Activated T-cell treated with anti-CD3 and anti-CD28 coated beads, Interleukin-2, amount 50 U/mL, for 48 hours (primary cell): ENCODE data around the gene ZFYVE28.

Source experiments
- DNase-seq, 2 experiments: peaks; one replicate each; pipeline ENCODE4 v3.0.0-alpha.2; 2020

ZFYVE28 gene

DNA sequence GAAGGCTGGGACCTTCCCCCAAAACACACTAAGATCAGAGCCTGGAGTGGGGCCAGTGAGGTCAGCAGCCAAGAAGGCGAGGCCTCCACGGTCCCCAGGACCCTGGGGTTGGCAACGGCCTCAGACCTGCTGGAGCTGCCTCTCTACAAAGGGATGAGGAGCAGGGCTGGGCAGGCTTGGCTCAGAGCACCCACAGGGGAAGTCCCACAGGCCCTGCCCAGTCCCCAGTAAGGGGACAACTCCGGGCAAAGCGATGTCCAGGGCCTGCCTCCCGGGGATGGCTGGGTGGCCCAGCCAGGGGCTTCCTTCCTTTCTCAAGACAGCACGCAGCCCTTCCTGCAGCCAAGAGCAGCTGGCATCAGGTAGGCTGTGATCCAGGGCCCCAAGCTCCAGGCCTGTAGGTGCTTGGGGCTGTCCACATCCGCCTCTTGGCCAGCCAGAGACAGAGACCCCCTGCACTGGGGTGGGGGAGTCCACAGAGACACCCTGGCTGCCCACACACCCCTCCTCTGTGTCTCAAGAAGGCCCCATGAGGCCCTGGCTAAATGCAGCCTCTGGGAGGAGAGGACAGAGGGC lies 162.2 kb downstream of the ZFYVE28 start:
- DNase-seq, result peak; percentile 11 to 15

DNA sequence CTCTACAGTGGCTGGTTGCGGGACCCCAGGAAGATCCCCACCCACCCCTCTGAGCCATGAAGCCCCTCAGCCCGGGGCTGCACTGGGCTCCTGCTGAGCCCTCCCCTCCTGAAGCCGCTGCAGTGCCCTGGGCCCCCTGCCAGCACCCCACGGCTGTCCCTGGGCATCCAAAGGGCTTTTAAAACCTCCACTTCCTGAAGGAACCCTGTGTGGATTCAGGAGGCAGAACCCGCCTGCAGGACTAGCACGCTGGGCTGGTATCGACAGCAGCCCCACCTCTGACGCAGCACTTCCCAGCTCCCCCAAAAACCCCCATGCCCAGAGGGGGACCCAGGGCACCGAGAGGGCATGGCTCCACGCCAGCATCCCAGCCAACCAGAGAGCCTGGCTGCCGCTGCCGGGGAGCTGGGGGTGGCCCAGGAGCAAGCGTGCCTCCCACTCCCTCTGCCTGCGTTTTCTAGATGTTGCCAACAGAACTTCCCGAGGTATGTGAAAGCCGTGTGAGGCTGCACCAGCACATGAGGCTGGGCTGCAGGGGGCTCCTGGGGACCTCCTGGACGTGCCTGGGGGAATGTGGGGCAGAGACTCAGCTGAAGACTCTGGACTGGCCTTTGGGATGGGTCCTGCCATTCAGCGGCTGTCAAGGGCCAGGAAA lies 162.8 kb downstream of the ZFYVE28 start:
- peak in 1 of 2 experiments; percentile 9 for DNase-seq

DNA sequence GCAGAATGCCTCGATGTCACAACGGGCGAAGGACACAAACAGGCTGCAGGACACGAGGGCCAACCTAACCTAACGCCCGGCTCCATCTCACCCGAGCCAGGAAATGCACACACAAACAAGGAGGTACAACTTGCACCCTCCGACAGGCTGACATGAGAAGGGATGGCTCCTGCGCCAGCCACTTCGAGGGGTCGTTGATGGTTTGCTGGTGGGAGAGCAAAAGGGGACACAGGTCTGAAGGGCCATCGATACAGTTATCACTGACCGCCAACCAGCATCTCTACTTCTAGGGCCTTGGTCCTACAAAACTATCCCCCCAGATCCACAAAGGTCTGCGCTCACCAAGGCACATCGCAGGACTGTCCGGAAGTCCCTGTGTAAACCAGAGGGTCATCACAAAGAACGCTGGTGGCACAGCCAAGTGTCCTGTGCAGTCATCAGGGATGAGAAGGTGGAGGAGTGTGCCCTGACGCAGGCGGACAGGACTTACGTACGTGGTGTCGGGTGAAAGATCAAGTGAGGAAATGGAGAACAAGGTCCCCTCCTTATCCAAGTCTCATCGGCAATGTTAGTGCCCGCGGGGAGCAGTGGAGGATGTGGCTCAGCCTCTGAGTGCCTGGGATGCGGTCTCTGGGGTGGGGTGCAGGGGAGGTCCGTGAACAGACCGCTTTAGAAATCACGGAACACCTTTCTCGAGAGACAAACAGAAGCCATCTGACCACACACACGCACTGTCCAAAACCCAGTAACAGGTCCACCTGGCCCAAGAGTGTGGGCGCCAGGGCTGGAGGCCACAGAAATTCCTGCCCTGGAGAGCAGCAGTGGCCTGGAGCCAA lies 163.6 kb downstream of the ZFYVE28 start:
- DNase-seq, result peak; percentile 10 to 14

GRCh38 chr4:2253160-2254084 lies 165.0 kb downstream of the ZFYVE28 start:
- DNase-seq, result peak; percentile 8 to 10

- DNase-seq, result peak in 1 of 2 experiments; percentile 14
Observed at GRCh38 chr4:2252530-2253091, 165.8 kb downstream of the ZFYVE28 start.

DNA sequence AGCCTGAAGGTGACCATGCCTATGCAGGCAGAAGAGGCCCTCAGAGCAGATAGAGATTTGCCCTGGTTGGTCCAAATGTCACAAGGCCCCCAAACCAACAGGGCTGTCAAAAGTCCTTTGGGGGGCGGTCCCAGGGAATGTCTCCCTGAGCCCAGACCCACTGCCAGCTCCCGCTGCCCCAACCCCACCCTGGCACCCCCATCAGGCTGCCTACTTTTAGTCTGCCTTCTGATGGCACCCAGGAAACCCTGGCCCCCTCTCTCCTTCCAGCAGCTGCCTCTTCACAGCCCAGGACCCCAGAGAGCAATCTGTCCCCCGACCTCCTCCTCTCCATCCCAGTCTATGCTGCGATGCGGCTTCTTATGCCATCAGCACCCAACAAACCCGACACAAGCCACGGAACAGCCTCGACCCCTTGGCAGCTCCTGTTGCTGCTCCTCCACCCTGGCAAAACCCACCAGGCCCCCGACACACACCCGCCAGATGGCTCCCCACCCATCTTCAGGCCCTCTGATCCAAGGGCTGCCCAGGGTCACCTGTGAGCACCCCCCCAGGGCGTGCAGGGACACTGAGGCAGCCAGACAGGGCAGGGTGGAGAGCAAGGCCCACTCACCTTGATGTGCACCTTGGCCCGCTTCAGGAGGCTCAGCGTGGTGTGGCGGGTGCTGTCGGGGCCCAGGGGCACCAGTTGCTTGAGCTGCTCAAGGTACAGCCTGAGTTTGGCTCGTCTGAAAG lies 166.5 kb downstream of the ZFYVE28 start:
- peak in 1 of 2 experiments; percentile 14 for DNase-seq

DNA sequence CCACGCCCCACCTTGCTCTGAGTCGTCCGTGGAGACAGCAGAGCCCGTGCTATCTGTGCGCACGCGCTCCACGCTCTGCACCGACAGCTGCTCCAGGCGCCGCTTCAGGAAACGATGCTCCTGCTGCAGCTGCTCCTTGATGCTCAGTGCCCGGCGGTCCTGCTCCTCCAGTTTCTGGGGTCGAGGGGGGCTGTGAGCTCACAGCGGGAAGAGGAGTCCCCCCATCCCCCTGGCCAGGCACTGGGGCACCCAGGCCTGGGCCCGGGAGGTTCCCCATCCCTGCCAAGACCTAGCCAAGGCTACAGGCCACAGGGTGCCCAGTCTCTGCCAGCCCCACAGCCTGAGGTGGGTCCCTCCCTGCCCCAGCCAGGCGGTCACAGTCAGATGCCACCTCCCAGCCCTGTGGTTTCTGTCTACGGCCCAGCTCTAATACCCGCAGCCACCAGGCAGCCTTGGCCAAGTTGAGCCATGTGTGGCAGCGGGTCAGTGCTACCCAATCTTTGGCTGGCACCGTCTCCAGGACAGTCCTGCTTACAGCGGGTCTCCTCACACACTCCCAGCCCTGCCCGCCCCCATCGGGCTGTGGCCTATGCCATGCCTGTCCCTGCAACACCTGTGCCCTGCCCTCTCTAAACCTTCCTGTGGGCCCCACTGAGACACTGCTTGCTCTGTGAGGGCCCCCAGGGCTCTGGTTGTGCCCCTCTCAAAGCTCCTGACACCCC lies 167.2 kb downstream of the ZFYVE28 start:
- DNase-seq, result no peak

DNA sequence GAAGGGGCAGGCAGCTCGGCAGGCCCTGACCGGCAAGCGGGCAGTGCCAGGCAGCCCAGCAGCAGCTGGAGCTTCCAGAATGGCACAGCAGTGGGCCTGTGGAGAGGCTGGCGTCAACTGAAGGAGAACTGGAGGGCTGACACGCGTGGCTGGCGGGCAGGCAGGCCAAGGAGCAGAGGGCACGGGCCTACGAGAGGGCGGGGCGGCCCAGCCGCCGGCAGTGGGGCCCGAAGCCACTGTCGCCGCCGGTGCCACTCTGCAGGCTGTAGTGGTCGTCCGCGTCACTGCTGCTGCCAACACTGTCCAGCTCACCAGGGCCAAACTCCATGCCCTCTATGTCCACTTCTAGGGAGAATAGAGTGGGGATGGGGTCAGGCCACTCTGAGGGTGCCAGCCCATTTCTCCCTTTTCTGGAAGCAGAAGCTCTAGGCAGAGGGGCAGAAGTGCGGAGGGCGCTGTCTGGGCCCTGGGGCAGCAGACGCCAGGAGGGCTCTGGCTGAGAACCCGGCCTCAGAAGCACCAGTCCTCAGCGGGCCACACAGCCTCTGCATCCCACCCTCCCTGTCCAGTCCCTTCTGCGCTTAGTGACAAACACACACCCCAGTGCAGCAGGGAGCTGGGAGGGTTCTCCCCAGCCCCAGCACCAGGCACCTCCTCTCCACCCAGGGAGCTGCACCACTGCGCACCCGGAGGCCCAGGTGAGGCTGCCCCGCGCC lies 167.9 kb downstream of the ZFYVE28 start:
- DNase-seq, result peak in 1 of 2 experiments; percentile 14

- DNase-seq, result peak in 1 of 2 experiments; percentile 12
Observed at GRCh38 chr4:2249526-2250356, 168.7 kb downstream of the ZFYVE28 start.

GRCh38 chr4:2248821-2249261 lies 169.6 kb downstream of the ZFYVE28 start:
- DNase-seq, result peak in 1 of 2 experiments; percentile 15

DNA sequence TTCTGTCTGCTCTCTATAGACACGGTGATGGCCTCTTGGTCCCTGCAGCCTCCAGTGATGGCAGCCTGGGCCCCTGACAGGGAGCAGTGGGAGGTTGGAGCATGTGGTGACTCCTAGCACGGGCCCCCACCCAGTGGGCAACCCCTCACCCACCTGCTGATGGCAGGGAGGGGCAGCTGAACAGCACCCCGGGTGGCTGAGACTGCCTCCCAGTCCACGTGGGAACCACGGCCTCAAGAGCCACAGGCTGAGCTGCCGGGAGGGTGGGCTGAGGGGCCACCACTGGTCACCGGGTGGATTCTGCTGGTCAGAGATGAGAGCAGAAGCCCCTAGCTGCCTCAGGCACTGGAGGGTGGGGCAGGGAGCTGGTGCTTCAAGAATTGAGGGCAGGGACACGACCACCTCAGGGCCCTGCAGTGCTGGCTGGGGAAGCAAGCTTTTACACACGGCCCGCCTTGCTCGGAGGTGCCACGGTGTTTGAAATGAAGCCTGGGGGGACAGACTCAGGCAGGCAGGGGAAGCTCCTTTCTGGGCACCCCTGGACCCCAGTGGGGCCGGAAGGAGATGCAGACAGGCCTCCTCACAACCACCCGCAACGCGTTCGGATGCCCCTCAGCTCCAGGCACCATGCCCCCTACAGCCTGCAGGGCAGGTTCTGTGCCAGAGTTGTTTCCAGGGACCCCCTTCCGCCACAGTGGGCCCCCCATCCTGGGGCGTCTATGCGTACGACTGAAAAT lies 170.2 kb downstream of the ZFYVE28 start:
- DNase-seq, result peak in 1 of 2 experiments; percentile 15

- no peak for DNase-seq
Observed at GRCh38 chr4:2247128-2248043, 171.1 kb downstream of the ZFYVE28 start.

- peak in 1 of 2 experiments; percentile 15 for DNase-seq
Observed at GRCh38 chr4:2246384-2247127, 171.9 kb downstream of the ZFYVE28 start.

- peak in 1 of 2 experiments; percentile 15 for DNase-seq
Observed at GRCh38 chr4:2245787-2246275, 172.6 kb downstream of the ZFYVE28 start.

- DNase-seq, result peak; percentile 17 to 20
Observed at GRCh38 chr4:2245057-2245786, 173.2 kb downstream of the ZFYVE28 start.
